NCI-H2029 treated with DMSO at 0.1 percent for 48 hours (cell line): ENCODE measurements around the gene ARVCF.

Source experiments
- DNase-seq: peaks from one replicate; lab custom pipeline; 2025; lab: John Stamatoyannopoulos, UW

The ARVCF gene

DNA sequence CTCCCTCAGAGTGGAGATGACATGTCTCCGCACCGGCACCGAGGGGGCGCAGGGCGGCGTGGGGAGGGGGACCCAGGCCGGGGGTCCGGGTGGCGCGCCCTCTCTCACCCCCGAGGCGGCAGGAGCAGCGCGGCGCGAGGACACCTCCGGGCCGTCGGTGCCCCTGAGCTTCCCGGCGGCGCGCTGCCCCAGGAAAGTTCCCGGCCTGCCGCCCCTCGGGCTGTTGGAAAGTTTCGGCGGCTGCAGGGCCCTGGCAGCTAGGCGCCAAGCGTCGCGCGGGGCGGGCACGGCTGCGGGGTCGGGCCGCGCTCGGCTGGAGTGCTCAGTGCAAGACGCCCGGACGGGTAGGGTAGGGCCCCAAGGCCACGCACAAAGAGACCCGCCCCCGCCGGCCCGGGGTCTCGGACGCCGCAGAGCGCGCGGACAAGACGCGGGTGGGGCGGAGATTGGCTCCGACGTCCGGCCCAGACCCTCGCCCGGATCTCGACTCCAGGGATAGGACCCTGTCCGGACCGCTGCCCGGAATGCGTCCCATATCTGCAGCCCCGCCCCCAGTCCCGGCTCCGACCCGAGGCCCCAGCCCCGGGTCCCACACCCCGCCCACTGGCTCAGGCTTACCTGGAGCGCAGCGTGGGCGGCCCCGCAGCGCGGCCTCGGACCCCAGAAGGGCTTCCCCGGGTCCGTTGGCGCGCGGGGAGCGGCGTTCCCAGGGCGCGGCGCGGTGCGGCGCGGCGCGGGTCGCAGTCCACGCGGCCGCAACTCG lies 471 bp downstream of the ARVCF start:
- no peak for DNase-seq

DNA sequence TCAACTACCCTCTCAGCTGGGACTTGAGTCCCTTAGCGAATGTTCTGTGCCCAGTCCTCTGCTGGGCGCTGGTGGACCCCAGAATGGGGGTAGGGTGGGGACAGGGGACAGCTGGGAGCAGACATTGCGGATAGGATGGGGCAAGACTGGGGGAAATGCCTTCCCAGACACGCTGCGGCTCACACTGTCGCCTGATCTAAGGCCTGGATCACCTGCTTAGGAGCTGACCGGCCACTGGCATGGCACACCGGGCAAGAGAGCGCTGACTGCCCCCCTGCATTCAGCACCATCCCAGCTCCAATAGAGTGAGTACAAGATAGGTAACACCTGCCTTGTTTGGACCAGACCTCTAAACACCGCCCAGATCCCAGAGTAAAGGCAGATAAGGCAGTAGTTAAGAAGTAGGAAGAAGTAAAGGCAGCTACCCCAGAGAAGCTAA lies 1.4 kb downstream of the ARVCF start:
- no peak for DNase-seq

DNA sequence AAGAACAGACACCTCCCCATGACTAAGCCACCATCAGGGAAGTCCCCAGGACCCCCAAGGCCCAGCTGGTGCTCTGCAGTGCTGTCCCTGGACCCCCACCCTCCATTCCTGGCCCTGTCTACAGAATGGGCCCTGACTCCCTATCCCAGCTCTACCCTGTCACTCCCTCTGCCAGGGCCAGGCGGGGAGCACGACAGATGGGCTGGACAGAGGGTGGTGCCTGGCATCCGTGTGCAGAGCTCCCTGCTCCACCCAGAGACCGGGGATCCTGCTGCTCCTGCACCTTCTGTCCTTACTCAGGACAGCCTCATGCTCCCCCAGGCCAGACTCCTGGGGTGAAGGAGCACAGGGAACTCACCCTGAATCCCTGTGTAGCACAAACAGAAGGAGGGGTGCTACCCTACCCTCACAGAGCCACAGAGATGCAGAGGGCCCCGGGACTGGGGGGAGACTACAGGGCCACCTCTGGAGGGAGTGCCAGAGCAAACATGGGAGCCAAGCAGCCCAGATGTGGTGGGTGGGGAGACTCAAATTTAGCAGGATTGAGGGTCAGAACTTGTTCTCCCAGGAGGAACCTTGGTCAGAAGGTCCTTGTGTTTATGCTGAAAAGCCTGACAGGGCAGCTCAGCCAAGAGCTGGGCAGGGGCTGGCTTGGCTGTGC lies 2.0 kb downstream of the ARVCF start:
- DNase-seq, result no peak

DNA sequence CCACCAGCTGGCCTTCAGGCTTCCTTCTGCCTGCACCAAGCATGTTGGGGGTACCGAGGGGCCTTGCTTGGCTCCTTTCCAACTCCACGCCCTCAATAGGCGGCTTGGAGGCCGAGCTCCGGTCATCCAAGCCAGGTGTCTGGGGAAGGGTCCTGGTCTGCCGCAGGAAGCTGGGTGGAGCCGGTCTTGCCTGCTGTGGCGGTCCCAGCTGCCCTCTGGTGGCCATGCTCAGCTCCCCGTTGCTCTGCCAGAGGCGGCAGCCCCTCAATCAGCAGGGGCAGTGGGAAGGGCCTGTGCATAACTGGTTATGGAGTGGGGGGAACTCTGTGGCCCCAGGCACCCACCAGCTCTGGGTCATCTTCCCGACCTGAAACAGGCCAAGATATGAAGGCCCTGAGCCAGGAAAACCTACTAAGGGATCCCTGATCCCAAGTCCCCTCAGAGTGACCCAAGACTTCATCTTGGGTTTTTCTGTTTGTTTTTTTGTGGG lies 3.2 kb downstream of the ARVCF start:
- no peak for DNase-seq

DNA sequence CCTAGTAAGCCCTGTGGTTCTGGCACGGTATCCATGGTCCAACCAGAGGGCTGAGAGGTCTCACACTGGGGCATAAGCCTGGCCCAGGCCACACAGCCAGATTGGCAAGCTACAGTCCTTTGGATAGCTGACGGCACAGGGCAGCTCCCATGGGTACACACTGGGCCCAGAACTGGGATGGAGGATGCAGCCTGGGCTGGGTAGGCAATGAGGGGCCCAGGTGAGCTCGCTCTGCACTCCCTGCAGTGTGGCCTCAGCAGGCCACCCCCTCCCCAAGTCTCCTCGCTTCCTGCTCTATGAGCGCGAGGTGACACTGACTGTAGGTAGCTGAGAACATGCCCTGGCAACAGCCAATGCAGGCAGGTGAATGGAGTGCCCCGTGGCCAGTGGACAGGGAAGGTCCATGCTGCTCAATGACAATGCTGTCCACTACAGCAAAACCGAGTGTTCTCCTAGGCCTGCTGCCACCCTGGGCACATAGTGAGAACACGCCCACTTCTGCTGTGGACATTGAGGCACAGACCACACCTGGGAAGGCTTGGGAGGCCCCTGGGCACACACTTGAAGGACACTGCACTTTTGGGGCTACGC lies 3.8 kb downstream of the ARVCF start:
- DNase-seq, result no peak

DNA sequence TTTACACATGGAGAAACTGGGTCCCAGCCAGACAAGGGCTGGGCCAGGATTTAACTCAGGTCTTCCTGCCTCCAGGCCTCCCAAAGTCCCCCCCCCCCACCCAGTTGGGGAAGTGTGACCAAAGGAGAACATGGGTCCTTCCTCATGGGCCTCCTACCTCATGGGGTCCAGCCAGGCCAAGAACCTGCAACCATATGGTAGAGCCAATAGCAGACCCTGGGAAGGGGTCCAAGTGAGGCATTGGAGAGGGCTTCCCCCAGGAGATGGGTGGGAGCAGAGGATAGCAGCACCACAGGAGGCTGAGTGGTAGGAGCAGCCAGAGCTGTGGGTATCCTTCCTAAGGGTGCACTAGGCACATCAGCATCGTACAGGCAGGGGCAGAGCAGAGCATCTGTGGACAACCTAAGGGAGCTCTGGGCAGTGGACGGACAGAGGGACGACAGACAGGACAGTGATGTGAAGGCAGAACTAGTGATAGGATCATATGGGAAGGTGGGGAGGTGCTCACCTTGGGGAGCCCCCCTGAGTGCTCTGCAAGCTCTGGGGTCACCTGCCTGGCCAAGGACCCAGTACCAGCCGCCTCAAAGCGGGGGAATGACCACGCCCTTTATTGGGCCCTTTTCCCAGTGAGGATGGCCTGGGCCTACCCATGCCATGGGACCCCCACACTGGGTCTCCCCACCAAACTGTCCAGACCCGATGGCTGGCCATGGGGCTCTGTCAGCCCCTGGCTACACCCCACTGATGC lies 4.5 kb downstream of the ARVCF start:
- DNase-seq, result no peak

DNA sequence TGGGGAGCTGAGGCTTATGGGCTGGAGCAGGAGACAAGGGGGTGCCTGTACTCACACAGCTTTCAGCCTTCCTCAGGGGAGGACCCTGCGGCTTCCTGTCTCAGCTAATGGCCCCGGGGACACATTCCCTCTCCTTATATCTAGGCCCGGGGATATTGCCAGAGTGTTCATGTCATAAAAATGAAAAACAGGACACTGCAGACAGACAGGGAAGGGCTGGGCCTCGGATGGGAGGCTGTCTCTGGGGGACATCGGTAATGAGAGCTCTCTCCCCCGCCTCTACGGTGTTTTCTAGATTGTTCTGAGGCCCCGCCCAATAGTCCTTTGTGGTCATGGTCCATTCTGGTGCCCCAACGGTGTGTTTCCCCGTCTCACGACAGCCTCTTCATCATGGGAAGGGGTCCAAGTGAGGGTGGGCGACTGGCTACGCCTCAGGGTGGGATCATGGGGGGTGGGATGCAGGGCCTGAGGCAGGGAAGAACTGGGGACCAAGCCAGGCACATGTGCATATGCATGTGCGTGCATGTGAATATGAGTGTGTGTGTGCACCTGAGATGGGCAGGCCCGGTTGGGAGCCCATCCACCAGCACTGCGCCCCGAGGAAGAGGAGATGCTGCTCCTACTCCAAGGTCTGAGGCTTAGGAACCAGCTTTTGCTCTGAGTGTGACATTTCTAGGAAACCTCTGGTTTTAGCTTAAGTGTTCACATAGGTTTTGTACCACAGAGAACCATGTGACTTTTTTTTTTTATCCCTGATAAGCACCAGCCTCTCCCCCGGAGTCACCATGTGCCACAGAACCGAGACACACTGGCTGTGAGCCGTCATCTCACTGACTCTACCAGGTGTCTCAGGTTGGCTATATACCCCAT lies 5.3 kb downstream of the ARVCF start:
- no peak for DNase-seq

DNA sequence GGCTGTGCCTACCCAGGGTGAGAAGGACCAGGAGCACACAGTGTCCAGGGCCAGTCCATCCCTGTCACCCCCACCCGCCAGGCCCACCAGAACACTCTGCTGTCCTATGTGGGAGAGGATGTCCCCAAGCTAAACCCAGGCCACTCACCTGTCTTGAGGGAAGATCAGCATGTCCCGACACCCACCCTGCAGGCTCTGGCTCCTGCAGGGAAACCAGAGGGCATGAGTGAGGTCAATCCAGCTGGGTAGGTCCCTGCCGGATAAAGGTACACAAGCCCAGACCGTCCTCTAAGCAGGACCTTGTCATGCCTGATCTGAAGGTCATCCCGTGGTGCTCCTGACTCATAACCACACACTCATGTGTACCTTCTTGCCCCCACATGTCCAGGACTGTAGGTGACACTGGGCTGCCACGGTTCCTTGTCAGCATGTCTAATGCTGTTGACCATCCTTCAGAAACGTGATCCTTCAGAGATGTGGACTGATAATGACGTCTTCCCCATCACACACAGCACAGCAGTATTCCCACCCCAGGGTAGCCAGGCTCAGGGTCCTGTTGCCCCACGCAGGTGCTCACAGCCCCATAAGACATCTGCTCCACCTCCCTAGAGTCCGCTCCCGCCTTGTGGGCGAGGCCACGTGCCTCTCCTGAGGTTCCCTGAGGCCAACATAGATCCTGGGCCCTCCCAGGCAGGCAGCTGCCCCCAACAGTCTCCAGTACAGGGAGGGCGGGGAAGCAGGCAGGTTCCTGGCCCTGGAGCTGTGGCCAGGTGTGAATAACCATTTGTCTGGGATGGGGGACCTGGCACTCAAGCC lies 6.1 kb downstream of the ARVCF start:
- no peak for DNase-seq

DNA sequence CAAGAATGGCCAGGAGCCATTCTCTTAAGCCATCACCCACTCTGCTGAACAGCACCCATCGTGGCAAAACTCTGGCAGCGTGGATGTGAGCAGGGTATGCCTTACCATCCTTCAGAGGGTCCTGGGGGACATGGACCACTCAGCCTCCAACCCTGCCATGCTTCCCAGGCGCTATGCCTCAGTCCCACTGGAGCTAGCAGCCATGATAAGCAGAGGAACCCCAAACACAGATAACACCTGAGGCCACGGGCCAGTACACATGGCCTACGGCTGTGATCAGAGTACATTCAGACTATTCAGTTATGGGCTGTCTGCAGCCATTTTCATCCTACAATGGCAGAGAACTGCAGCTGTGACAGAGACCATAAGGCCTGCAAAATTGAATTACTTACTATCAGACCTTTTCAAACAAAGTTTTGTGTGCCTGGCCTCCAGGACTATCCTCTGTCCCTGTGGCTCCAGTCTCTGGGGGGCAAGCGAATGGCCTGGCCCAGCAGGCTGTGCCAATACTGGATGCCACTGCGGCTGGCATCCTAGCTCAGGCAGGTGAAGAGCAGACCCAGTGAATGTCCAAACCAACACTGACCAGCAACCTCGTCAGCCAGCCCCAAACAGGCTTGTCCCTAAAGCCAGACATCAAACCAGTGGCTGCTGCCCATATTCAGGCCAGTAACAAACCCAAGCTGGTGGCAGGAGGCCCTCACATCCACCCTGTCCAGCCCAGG lies 6.9 kb downstream of the ARVCF start:
- no peak for DNase-seq

DNA sequence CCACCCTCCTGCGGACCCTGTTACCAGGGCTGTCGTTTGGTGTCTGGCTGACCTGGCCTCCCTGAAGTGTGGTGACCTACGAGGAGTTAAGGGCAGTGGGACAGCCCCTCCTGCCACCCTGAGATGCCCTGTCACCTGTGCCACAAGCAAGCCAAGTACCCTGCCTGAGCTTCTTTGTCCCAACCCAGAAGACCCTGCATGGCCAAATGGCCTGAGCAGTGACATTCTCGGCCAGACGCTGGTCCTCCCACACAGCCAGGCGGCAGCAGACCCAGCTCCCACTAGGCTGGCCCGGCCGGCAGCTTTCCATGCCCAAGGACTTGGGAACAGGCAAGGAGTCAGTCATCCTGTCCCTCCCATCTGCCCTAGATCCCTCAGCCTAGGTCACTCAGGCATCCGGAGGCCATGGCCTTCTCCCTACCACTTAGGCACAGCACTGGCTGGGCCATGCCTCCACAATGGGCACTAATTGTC lies 7.6 kb downstream of the ARVCF start:
- DNase-seq, result no peak

DNA sequence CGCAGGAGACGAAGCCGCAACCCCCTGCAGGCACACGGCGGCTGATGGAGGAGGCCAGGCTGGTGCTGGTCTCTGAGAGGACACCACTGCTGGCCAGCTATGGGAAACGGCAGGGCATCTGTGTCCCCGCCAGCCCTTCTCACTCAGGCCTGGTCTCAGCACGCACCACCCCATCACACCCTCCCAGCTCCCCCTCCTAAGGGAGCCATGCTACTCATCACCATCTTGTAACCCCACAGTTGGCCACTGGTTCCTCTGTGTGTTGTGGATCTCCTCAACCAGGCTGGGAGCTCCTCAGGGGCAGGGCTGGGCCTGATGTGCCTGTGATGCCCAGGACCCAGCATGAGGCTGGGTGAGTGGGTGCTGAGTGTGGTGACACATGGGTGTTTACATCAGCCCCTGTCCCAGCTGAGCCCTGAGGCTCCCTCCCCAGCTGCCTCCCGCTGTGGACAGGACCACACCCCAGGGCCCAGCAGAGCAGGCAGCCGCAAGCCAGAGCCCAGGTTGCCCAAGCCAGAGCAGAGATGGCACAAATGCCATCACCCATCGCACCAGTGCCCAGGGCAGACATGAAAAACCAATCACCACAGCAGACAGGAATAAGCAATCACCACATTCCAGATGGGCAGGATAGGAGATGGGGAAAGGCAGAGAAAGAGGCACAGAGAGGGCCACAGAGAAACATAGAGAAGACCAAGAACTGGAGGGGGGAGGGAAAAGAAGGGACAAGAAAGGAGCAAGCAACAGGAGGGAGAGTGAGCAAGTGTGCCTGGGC lies 8.2 kb downstream of the ARVCF start:
- DNase-seq, result no peak

DNA sequence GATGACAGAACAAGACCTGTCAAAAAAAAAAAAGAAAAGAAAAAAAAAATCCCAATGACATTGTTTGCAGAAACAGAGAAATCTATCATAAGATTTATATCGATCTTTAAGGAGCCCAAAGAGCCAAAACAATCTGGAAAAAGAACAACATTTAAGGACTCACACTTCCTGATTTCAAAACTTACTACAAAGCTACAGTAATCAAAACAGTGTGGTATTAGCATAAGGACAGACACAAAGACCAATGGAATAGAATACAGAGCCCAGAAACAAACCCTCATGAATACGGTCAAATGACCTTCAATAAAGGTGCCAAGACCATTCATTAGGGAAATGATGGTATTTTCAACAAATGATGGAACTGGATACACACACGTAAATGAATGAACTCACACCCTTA lies 12.2 kb downstream of the ARVCF start:
- no peak for DNase-seq

DNA sequence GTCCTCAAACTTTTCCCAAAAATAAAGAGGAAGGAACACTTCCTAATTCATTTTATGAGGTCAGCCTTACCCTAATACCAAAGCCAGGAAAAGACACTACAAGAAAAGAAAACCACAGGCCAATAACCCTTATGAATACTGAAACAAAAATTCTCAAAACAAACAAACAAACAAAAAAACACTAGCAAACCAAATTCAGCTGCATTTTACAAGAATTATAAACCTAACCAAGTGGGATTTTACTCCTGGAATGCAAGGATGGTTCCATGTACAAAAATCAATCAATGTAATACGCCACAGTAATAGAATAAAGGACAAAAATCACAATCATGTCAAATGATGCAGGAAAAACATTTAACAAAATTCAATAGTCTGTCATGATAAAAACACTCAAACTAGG lies 13.3 kb downstream of the ARVCF start:
- no peak for DNase-seq

DNA sequence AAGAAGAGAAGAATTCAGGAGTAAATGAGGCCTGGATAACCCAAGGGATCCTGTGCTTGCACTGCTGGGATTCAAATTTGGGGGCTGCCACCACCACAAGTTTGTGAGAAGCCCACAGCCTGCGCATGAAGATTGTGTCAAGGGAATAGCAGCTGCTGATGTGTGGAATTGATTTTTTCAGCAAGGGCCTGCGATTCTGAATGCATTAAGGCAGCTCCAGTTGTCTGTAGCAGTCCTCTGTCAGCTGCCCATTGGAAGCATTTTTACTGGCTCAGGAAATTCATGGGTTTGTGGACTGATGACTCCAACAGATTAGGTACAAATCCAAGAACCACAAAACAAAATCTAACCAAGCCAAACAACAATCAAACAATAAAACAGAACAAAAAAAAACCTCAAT lies 14.0 kb downstream of the ARVCF start:
- DNase-seq, result no peak

DNA sequence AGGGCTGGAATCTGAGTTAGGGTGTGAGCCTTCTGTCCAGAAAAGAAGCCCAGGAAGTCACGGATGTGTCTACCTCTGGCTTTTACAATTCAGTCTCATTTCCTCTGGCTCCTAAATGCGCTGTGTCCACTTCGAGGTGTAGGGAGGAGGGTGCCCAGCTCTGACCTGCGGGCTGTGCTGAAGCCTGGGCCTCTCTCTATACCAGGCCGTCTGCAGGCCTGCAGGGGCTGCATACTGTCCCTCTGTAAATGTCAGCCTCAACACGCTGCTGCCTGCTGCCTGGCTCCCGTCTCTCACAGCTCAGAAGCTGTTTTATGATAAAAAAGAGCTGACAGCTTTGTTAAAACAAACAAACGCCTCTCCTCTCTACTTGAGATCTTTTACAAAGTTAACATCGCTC lies 14.5 kb downstream of the ARVCF start:
- no peak for DNase-seq

DNA sequence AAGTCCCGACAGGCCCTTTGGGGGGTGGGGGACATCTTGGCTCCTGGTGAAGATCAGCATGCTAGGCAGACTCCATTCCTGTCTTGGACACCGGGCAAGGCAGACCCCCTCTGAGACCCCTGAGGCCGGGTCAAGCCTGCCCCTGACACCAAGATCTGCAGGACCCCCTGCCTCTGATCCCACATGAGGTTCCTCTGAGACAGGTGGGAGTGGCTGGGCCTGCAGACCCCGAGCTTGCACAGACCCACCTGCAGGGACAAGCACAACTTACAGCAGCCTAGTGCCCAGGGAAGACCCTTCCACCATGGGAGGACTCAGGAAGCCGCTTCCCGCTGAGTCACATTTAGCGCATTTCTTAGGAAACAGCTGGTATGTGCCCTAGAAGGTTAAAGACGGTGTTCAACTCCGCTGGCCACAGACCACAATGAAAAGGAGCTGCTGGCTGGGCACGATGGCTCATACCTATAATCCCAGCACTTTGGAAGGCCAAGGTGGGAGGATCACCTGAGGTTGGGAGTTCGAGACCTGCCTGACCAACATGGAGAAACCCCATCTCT lies 15.5 kb downstream of the ARVCF start:
- DNase-seq, result no peak

DNA sequence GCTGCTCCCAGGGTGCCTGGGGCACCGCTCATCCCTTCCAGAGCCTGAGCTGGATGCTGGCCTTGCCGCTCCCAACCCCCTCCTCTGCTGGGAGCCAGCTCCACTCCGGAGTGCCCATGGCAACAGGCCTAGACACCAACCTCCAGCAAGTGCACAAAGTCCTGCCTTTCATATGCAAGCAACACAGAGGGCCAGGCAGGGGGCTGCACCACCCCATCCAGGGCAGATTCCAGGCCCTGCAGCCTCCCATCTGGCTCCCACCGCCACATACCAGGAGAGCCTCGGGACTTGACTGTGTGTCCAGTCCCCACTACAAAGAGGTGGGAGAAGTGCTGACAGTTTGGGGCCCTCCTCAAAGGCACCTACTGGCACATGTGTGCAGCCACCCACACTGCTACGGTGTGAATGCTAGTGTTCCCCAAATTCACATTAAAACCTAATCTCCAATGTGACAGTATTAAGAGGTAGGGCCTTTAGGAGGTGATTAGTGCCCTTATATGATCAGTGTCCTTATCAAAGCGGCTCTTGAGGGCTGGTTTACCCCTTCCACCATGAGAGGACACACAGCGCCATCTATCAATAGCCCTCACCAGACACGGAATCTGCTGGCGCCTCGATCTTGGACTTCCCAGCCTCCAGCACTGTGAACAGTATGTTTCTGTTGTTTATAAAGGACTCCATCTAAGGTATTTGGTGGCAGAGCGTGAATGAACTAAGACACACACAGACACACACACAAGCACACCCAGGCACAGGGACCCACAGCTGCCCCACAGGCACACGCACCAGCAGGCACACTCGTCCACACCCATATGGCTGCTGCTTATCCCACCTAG lies 16.2 kb downstream of the ARVCF start:
- no peak for DNase-seq
